NCI-H2081 (cell line): ENCODE data around the gene KANK2.

Source experiments
- DNase-seq, 2 experiments: peaks; one replicate each; lab custom pipeline; 2025; lab: John Stamatoyannopoulos, UW

KANK2 gene

DNA sequence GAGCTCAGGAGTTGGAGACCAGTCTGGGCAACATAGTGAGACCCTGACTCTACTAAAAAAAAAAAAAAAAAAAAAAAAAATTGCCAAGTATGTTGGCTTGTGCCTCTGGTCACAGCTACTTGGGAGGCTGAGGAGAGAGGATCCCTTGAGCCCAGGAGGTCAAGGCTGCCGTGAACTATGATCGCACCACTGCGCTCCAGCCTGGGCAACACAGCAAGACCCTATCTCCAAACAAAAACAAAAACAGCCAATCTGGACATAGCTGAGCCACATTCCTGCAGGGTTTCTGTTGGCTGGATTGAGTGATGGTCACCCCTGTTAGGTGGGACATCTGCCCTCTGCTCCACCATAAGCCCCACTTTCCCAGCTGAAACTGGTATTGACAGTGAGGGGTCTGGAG is 28.5 kb upstream of the KANK2 start:
- DNase-seq: no peak

- no peak for DNase-seq
Observed at GRCh38 chr19:11225172-11225571, 27.8 kb upstream of the KANK2 start.

- DNase-seq: no peak
Observed at GRCh38 chr19:11224429-11224828, 27.1 kb upstream of the KANK2 start.

DNA sequence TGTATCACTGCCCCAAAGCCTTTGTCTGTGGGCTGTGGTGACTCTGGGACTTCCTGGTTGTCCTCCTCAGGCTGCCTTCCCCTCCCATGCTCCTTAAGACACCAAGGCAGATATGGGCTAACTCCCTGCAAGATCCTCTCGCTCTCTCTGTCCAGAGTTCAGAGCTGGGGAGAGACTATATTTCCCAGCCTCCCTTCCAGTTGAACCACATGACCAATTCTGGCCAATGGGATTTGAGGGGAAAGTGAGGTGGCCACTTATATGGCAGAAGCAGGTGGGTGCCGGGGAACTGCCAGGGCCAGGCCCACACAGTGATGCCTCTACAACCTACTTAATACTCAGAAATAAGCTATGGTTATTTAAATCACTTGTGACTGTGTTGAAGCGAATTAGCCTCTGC is 25.9 kb upstream of the KANK2 start:
- no peak for DNase-seq

GRCh38 chr19:11221082-11221598 is 23.8 kb upstream of the KANK2 start:
- no peak for DNase-seq

GRCh38 chr19:11214387-11214786 is 17.0 kb upstream of the KANK2 start:
- DNase-seq: no peak

- no peak for DNase-seq
Observed at GRCh38 chr19:11210656-11210928, 13.2 kb upstream of the KANK2 start.

DNA sequence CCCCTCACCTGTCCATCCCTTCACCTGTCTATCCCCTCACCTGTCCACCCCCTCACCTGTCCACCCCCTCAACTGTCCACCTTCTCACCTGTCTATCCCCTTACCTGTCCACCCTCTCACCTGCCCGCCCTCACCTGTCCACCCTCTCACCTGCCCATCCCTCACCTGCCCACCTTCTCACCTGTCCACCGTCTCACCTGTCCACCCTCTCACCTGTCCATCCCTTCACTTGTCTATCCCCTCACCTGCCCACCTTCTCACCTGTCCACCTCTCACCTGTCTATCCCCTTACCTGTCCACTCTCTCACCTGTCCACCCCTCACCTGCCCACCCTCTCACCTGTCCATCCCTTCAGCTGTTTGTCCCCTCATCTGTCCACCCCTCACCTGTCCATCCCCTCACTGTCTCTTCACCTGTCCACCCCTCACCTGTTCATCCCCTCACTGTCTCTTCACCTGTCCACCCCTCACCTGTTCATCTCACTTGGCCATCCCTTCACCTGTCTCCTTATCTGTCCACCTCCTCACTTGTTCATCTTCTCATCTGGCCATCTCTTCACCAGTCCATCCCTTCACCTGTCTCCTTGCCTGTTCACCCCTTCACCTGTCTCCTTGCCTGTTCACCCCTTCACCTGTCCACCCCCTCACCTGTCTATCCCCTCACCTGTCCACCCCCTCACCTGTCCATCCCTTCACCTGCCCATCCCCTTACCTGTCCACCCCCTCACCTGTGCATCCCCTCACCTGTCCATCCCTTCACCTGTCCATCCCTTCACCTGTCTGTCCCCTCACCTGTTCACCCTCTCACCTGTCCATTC is 12.7 kb upstream of the KANK2 start:
- DNase-seq: no peak

DNA sequence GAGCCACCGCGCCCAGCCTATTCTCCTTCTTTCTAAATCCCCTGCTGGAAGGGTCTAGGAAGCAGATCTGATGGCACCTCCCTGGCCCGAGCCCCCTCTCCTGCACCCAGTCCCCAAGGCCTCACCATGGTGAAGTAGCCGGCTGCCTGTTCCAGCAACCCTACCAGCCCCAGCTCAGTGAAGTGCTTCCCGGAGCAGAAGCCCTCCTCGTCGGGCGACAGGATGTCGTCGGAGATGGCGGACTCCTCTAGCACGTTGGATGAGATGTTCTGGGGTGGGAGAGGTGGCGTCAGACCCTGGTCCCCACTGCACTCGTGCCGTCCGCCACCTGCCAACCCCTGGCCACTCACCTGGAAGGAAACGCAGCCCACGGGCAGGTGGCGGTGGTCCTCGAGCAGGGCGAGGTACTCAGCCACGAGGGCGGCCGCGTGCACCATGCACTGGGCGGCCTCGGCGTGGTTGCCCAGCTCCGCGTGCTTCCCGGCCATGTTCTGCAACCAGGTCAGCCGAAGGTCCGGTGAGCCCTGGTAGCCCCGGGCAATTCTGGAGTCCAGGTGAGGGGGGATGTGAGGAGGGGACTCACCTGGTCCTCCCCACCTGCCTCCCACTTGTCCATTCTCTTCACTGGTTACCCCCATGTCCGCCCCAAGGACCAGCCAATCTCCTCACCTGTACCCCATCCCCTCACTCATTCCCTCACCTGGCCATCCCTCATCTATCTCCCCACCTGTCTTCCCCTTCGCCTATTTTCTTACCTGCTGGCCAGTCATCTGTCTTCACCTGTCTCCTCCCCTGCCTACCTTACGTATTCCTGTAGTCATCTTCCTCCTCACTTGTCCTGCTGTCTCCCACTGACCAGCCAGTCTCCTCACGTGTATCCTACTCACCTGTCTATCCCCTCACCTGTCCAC is 11.5 kb upstream of the KANK2 start:
- no peak for DNase-seq

DNA sequence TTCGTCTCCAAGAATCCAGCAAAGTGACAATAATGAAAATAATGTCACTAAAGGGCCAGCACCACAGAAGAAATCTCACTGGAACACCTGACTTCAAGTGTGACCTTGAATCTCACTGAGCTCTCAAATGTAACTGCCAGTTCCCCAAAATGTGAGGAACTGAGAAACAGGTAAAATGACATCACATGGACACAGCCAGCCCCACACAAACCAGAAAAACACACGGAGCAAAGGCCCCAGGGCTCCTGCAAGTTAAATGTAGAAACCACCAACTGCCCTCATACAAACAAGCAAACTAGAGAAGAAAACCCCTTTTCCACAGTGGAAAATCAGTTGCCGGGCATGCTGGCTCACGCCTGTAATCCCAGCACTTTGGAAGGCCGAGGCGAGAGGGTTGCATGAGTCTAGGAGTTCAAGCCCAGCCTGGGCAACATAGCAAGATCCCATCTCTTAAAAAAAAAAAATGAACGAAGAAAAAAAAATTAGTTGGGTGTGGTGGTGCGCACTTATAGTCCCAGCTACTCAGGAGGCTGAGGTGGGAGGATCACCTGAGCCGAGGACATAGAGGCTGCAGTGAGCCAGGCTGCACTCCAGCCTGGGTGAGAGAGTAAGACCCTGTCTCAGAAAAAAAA is 8.7 kb upstream of the KANK2 start:
- no peak for DNase-seq

GRCh38 chr19:11204943-11205349 is 7.6 kb upstream of the KANK2 start:
- no peak for DNase-seq

GRCh38 chr19:11204076-11204602 is 6.8 kb upstream of the KANK2 start:
- no peak for DNase-seq

- DNase-seq: peak in 1 of 2 experiments; percentile 11
Observed at GRCh38 chr19:11203194-11204075, 6.1 kb upstream of the KANK2 start.

- DNase-seq: no peak
Observed at GRCh38 chr19:11202488-11203193, 5.3 kb upstream of the KANK2 start.

- DNase-seq: no peak
Observed at GRCh38 chr19:11201791-11202190, 4.4 kb upstream of the KANK2 start.

DNA sequence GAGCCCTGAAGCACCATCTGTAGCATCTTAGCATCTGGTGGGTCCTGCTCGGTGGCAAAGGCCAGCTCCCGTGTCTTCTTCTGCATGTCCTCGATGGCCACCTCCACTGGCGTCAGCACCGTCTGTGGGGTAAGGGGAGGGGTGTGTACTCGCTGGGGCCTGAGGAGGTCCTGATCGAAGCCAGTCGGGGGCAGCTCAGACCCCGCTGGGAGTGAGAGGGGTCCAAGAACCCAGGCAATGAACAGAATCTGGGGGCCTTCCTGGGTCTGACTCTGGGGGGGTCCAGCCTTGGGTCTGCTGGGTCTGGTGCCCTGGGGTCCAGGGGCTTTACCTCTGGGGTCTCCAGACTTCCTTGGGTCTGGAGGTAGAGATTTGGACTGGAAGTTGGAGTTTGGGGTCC is 3.6 kb upstream of the KANK2 start:
- no peak for DNase-seq

DNA sequence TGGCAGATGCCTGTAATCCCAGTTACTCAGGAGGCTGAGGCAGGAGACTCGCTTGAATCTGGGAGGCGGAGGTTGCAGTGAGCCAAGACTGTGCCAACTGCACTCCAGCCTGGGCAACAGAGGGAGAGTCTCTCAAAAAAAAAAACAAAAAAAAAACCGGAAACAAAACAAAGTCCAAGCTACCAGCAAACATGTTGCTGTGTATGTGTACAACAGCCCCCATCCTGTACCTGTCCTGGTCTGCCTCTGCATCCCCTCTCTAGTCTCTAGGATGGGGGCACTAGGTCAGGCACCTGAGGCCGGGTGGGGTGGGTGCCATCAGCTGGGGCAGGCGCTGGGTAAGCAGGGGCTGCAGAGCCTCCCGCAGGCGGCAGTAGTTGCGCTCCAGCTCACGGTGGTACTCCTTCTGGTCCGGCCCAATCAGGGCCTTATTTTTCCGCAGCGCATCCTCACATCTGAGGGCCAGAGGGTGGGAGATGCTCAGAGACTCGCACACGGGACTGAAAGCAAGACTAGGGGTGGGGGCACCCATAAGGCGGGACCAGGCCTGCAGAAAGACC is 2.8 kb upstream of the KANK2 start:
- DNase-seq: no peak

DNA sequence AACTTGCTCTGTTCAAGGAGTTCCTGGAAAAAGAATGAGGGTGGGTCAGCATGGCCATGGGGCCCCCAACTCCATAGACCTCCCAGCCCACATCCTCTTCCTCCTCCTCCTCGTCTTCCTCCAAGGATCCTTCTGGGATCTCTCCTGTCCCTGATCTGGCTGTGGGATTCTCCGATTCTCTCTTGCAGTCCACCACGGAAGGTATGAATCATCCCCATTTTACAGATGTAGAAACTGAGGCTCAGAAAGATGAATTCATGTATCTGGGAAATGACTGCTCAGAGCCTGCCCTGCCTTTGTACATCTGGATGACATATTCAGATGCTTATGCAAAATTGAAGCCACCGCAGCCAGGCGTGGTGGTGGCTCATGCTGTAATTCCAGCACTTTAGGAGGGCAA is 2.2 kb upstream of the KANK2 start:
- no peak for DNase-seq

GRCh38 chr19:11198769-11199424 is 1.6 kb upstream of the KANK2 start:
- no peak for DNase-seq

- no peak for DNase-seq
Observed at GRCh38 chr19:11198175-11198534, 810 bp upstream of the KANK2 start.
